ENCODE measurements around the gene THADA.

Gene THADA

DNA sequence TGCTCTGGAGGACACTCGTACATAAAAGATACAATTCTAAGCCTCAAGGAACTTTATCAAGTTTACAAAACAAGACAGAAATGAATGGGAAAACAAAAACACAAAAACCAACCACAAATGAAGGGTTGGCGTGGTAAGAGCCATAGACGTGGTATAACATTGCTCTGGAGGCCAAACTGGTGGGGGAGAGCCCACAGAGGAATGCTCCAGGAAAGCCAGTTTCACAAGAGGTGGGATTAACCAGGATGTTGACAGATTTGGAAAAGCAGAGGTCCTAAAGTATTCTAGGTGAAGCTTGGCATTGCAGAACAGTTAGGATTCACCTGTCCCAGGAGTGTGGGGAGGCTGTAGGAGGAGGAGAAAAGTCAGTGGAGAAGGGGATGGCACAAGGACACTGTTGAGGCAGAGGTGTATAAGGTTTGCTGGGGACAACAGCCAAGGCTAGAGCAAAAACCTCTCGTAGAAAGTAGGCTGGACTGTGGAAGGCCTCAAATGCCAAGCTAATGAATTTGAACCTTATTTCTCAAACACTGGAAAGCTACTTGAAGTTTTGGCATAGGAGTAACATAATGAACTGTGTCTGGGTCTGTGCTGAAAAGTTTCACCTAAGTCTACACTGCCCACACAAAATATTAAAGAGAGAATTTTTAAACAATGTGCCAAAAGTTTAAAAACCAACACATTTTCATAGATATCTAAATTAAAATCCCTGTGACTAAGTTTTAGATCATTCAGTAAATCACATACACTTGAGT lies 135.1 kb downstream of the THADA start:
- no peak overlapping the region for H3K4me3 ChIP-seq (ENCODE audit: low read length in 2 of 2)
- H3K9me3 ChIP-seq (ENCODE audit: control insufficient read depth in 2 of 2, low read length in 2 of 2) = no peaks in the 10 kb centered on the region
- no peaks in the 10 kb centered on the region for H3K27me3 ChIP-seq (ENCODE audit: control insufficient read depth in 2 of 2, insufficient read depth in 2 of 2, low read length in 2 of 2)
- H3K9ac ChIP-seq (ENCODE audit: low read depth in 1 of 2, low read length in 2 of 2) = no peak overlapping the region
- H3K4me1 ChIP-seq (ENCODE audit: control insufficient read depth in 2 of 2, insufficient read depth in 2 of 2, low read length in 2 of 2) = peaks cover 9 to 20% of the 10 kb centered on the region in 2 donors
- peak overlapping the region in 1 of 2 donors; percentile 13 for H3K27ac ChIP-seq (ENCODE audit: low read depth in 2 of 2, low read length in 2 of 2)
- no peaks in the 10 kb centered on the region for H3K36me3 ChIP-seq (ENCODE audit: control insufficient read depth in 2 of 2, insufficient read depth in 2 of 2, low read length in 2 of 2)

DNA sequence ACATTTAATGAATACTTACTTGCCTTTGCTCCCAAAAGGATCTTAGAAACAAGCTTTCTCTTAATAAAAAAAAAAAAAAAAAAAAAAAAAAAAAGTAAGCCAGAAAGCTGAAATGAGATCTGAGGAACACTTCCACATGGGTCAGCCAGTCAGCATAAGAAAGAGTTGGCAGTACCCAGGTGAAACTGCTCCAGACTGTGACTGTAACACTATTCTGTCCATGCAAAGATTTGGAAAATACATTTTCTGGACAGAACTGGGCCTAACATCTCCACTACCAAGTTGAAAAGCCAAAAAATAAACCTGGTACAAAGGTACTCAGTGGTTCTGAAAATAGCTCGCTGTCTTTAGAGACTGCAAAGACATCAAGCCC lies 135.7 kb downstream of the THADA start:
- Histone ChIP-seq H3K27me3 (ENCODE audit: control insufficient read depth in 2 of 2, insufficient read depth in 2 of 2, low read length in 2 of 2) (no peaks in the 10 kb centered on the region), H3K9ac (ENCODE audit: low read depth in 1 of 2, low read length in 2 of 2) (no peak overlapping the region), H3K36me3 (ENCODE audit: control insufficient read depth in 2 of 2, insufficient read depth in 2 of 2, low read length in 2 of 2) (no peaks in the 10 kb centered on the region), H3K4me1 (ENCODE audit: control insufficient read depth in 2 of 2, insufficient read depth in 2 of 2, low read length in 2 of 2) (peaks cover 9 to 22% of the 10 kb centered on the region in 2 donors), H3K4me3 (ENCODE audit: low read length in 2 of 2) (no peak overlapping the region), H3K9me3 (ENCODE audit: control insufficient read depth in 2 of 2, low read length in 2 of 2) (no peaks in the 10 kb centered on the region), H3K27ac (ENCODE audit: low read depth in 2 of 2, low read length in 2 of 2) (peak overlapping the region in 1 of 2 donors; percentile 17)

DNA sequence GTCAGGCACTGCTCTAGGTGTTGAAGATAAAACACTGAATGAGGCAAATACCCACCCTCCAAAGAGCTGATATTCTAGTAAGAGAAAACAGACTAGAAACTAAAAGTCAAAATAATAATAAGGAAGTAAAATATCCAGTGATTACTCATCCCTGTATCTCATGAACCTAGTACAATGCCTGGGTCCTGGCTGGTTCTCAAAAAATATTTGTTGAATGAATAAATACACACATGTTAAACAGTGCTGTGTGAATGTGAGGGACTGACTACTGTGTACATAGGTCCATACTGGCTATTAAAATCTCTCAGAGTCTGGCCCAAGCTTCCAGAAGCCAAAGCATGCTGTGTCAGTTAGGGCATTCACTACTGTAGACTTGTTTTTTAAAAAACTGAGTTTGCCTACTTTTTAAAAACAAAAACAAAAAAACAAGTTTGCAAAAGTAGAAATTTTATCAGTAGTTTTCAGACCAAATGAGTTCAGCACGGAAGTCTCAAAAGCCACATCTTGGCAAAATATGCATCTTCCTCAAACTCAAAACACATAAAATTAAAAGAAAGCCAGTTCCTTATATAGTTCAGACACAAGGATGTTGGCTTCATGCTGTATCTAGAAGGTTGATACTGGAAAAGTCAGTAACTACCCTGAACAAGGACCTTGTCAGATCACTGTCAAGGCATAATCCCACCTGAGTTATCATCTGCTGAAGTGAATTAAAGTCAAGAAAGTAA lies 136.2 kb downstream of the THADA start:
- Histone ChIP-seq H3K9me3 (ENCODE audit: control insufficient read depth in 2 of 2, low read length in 2 of 2) (no peaks in the 10 kb centered on the region), H3K36me3 (ENCODE audit: control insufficient read depth in 2 of 2, insufficient read depth in 2 of 2, low read length in 2 of 2) (no peaks in the 10 kb centered on the region), H3K27ac (ENCODE audit: low read depth in 2 of 2, low read length in 2 of 2) (peak overlapping the region in 1 of 2 donors; percentile 36), H3K4me1 (ENCODE audit: control insufficient read depth in 2 of 2, insufficient read depth in 2 of 2, low read length in 2 of 2) (peaks cover 9 to 22% of the 10 kb centered on the region in 2 donors), H3K27me3 (ENCODE audit: control insufficient read depth in 2 of 2, insufficient read depth in 2 of 2, low read length in 2 of 2) (no peaks in the 10 kb centered on the region), H3K9ac (ENCODE audit: low read depth in 1 of 2, low read length in 2 of 2) (peak overlapping the region in 1 of 2 donors; percentile 12), H3K4me3 (ENCODE audit: low read length in 2 of 2) (no peak overlapping the region)

DNA sequence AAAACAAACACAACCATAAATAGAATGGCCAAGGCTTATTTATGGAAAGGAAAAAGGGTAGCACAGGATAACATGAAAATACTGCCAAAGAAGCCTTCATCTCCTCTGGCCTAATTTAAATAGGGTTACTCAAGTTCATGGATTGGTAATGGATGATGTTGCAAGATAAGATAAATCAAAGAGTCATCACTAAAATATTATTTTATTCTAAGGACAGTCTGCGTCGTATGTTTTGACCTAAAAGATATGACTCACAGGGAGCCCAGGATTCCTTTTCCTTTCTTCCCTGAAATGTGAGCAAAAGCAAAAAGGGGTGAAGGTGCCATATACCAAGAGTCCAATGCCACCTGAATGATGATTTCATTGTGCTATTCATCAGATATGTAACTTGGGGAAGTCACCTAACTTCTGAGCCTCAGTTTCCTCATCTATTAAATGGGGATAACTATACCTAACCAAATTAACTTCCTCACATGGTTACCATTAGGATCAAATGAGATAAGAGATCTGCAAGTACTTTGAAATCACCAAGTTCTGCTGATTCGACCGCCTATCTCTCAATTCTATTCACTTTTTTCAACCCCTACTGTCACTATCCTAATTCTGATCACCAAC lies 137.7 kb downstream of the THADA start:
- H3K36me3 ChIP-seq (ENCODE audit: control insufficient read depth in 2 of 2, insufficient read depth in 2 of 2, low read length in 2 of 2) = no peaks in the 10 kb centered on the region
- H3K4me1 ChIP-seq (ENCODE audit: control insufficient read depth in 2 of 2, insufficient read depth in 2 of 2, low read length in 2 of 2) = peaks cover 7 to 21% of the 10 kb centered on the region in 2 donors
- H3K27me3 ChIP-seq (ENCODE audit: control insufficient read depth in 2 of 2, insufficient read depth in 2 of 2, low read length in 2 of 2) = no peaks in the 10 kb centered on the region
- no peak overlapping the region for H3K27ac ChIP-seq (ENCODE audit: low read depth in 2 of 2, low read length in 2 of 2)
- no peak overlapping the region for H3K9ac ChIP-seq (ENCODE audit: low read depth in 1 of 2, low read length in 2 of 2)
- no peak overlapping the region for H3K4me3 ChIP-seq (ENCODE audit: low read length in 2 of 2)
- H3K9me3 ChIP-seq (ENCODE audit: control insufficient read depth in 2 of 2, low read length in 2 of 2) = no peaks in the 10 kb centered on the region

DNA sequence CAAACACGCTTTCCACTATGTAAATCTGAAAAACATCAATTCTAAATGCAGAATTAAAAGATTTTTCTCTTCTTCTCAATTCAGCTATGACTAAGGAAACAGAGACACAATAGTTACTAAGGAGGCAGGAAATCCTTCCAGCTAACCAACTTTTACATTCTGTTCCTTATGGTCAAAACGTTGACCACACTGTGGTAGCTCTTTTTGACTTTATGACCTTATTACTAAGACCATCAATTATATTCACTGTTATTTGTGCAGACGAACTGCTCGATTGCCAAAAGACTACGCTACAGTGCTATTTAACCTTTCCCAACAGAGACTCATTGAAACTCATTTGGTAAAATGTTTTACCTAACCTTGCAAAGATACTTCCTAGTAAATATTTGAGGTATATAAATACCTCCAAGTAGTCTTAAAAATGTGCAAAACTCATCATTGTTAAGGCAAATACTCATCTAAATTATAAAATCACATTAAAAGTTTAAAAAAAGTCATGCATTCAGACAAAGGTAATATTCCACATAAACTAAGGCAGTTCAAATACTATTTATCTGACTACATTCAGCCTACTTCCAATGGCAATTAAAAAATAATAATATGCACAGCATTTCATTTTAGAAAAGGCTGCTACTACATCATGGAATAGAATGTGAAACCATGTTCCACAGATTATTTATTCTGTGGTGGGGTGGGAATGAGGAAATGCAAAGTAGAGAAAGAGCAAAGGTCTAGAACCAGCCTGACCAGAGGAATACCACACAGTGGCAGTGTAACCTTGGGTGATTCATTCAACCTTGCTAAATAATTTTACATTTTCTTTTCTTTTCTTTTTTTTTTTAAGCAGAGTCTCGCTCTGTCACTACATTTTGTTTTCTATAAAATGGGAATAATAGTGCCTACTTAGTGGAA lies 139.9 kb downstream of the THADA start:
- Histone ChIP-seq H3K9ac (ENCODE audit: low read depth in 1 of 2, low read length in 2 of 2) (no peak overlapping the region), H3K4me1 (ENCODE audit: control insufficient read depth in 2 of 2, insufficient read depth in 2 of 2, low read length in 2 of 2) (peaks cover 2 to 13% of the 10 kb centered on the region in 2 donors), H3K4me3 (ENCODE audit: low read length in 2 of 2) (no peak overlapping the region), H3K27me3 (ENCODE audit: control insufficient read depth in 2 of 2, insufficient read depth in 2 of 2, low read length in 2 of 2) (no peaks in the 10 kb centered on the region), H3K36me3 (ENCODE audit: control insufficient read depth in 2 of 2, insufficient read depth in 2 of 2, low read length in 2 of 2) (no peaks in the 10 kb centered on the region), H3K27ac (ENCODE audit: low read depth in 2 of 2, low read length in 2 of 2) (peak overlapping the region in 1 of 2 donors; percentile 15), H3K9me3 (ENCODE audit: control insufficient read depth in 2 of 2, low read length in 2 of 2) (no peaks in the 10 kb centered on the region)

DNA sequence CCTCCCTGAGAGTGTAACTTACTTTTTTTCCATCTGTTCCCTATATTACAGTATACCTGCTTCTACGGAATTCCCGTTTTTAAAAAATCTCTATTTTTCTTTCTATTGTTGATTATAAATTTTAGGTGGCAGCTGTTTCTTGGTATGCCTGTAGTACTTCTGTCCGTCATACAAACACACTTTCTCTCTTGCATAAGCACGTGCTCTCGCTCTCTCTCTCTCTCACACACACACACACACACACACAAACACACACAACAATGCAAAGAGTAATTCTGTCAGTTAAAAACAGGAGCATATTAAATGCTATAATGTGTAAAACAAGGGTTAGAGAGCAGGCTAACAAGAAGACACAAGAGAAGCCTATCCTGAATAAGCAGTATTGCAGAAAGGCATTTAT lies 140.5 kb downstream of the THADA start:
- Histone ChIP-seq H3K27me3 (ENCODE audit: control insufficient read depth in 2 of 2, insufficient read depth in 2 of 2, low read length in 2 of 2) (no peaks in the 10 kb centered on the region), H3K4me3 (ENCODE audit: low read length in 2 of 2) (no peak overlapping the region), H3K36me3 (ENCODE audit: control insufficient read depth in 2 of 2, insufficient read depth in 2 of 2, low read length in 2 of 2) (no peaks in the 10 kb centered on the region), H3K9me3 (ENCODE audit: control insufficient read depth in 2 of 2, low read length in 2 of 2) (no peaks in the 10 kb centered on the region), H3K4me1 (ENCODE audit: control insufficient read depth in 2 of 2, insufficient read depth in 2 of 2, low read length in 2 of 2) (peaks cover 2 to 13% of the 10 kb centered on the region in 2 donors), H3K27ac (ENCODE audit: low read depth in 2 of 2, low read length in 2 of 2) (no peak overlapping the region), H3K9ac (ENCODE audit: low read depth in 1 of 2, low read length in 2 of 2) (no peak overlapping the region)

DNA sequence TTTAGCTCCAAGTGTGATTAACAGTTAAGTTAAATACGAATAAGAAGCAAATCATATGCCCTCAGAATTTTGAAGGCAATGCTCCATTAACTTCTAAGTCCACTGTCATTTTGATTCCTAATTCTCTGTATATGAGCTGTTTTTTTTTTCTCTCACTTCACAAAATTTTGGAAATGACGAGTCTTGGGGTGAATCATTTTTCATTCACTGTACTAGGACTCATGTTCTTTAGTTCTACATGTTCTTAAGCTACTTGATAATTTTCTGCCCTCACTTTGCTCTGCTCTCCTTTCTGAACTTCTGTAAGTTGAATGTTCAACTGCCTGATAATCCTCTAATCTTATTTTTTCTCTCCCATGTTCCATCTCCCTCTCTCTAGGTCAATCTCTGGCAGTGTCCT lies 141.0 kb downstream of the THADA start:
- Histone ChIP-seq H3K9me3 (ENCODE audit: control insufficient read depth in 2 of 2, low read length in 2 of 2) (no peaks in the 10 kb centered on the region), H3K4me3 (ENCODE audit: low read length in 2 of 2) (no peak overlapping the region), H3K9ac (ENCODE audit: low read depth in 1 of 2, low read length in 2 of 2) (no peak overlapping the region), H3K27me3 (ENCODE audit: control insufficient read depth in 2 of 2, insufficient read depth in 2 of 2, low read length in 2 of 2) (no peaks in the 10 kb centered on the region), H3K4me1 (ENCODE audit: control insufficient read depth in 2 of 2, insufficient read depth in 2 of 2, low read length in 2 of 2) (peaks cover 2 to 13% of the 10 kb centered on the region in 2 donors), H3K27ac (ENCODE audit: low read depth in 2 of 2, low read length in 2 of 2) (no peak overlapping the region), H3K36me3 (ENCODE audit: control insufficient read depth in 2 of 2, insufficient read depth in 2 of 2, low read length in 2 of 2) (no peaks in the 10 kb centered on the region)

DNA sequence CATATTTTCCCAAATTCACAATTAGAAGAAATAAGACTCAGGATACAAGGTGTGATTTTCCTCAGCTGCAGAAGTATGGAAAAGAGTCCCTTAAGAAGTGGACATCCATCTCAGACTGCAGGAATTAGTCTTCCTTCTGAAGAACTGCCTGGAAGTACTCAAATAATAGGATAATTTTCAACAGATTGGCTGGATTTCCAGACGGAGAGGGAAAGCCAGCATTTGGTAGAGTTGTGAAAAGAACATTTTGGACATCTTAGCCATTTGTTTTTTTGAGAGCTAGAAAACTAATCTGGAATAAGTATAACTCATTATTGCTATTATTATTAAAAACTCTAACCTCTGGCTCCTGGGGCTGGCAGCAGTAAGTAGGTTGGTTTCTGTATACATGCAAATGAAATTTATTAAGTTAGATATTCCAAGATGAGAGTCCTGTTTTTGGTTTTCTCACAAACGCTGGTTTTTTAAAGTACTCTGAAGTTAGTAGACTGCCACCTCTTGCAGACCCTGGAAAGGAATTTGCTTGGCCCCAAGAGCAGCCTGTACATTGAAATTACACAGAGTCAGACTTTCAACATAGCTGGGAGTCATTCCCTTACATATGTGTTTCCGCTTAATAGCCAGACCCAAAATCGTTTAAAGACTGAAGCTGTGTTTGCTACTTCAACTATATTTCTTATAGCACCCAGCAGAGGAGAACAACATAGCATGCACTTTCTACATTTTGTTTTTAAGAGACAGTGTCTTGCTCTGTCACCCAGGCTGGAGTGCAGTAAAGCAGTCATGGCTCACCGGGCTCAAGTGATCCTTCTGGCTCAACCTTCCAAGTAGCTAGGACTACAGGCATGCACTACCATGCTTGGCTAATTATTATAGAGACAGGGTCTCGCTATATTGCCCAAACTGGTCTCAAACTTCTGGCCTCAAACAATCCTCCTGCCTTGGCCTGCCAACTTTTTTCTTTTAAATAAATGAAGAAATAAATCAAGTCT lies 142.4 kb downstream of the THADA start:
- no peak overlapping the region for H3K4me3 ChIP-seq (ENCODE audit: low read length in 2 of 2)
- peaks cover 2 to 13% of the 10 kb centered on the region in 2 donors for H3K4me1 ChIP-seq (ENCODE audit: control insufficient read depth in 2 of 2, insufficient read depth in 2 of 2, low read length in 2 of 2)
- no peak overlapping the region for H3K9ac ChIP-seq (ENCODE audit: low read depth in 1 of 2, low read length in 2 of 2)
- H3K27ac ChIP-seq (ENCODE audit: low read depth in 2 of 2, low read length in 2 of 2) = no peak overlapping the region
- no peaks in the 10 kb centered on the region for H3K9me3 ChIP-seq (ENCODE audit: control insufficient read depth in 2 of 2, low read length in 2 of 2)
- no peaks in the 10 kb centered on the region for H3K27me3 ChIP-seq (ENCODE audit: control insufficient read depth in 2 of 2, insufficient read depth in 2 of 2, low read length in 2 of 2)
- H3K36me3 ChIP-seq (ENCODE audit: control insufficient read depth in 2 of 2, insufficient read depth in 2 of 2, low read length in 2 of 2) = no peaks in the 10 kb centered on the region

DNA sequence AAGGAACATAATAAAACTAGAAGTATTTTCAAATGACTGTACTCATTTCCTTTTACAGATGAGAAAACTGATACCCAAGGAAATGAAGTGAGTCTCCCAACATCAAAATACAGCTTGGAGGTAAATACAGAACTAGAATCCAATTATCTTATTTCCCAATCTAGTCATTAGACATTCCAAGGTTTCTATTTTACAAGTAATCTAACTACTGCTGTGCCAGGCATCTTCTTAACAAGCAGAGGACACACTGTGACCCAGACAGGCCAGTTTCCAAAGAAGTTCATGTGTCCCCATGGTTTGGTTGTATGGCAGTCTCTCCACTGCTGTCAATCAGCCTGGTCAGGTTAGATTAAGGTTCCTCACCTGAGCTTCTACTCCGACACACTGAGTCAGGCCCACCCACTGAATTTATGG lies 143.5 kb downstream of the THADA start:
- no peaks in the 10 kb centered on the region for H3K36me3 ChIP-seq (ENCODE audit: control insufficient read depth in 2 of 2, insufficient read depth in 2 of 2, low read length in 2 of 2)
- H3K9me3 ChIP-seq (ENCODE audit: control insufficient read depth in 2 of 2, low read length in 2 of 2) = no peaks in the 10 kb centered on the region
- no peak overlapping the region for H3K9ac ChIP-seq (ENCODE audit: low read depth in 1 of 2, low read length in 2 of 2)
- peaks cover 2 to 13% of the 10 kb centered on the region in 2 donors for H3K4me1 ChIP-seq (ENCODE audit: control insufficient read depth in 2 of 2, insufficient read depth in 2 of 2, low read length in 2 of 2)
- H3K27ac ChIP-seq (ENCODE audit: low read depth in 2 of 2, low read length in 2 of 2) = no peak overlapping the region
- no peak overlapping the region for H3K4me3 ChIP-seq (ENCODE audit: low read length in 2 of 2)
- no peaks in the 10 kb centered on the region for H3K27me3 ChIP-seq (ENCODE audit: control insufficient read depth in 2 of 2, insufficient read depth in 2 of 2, low read length in 2 of 2)
